ENCODE measurements around the gene LMOD3. TPM values are rescaled to one million over a fixed set of nuclear protein-coding genes. Genes with fewer than 3 reads are reported as not detected.

Gene LMOD3
- total and polyA plus RNA-seq, 9 of the 15 experiments (the other 6 are each of a cell fraction or from before 2014, with no cell fraction given), result 0.03 TPM; not detected in 8

DNA sequence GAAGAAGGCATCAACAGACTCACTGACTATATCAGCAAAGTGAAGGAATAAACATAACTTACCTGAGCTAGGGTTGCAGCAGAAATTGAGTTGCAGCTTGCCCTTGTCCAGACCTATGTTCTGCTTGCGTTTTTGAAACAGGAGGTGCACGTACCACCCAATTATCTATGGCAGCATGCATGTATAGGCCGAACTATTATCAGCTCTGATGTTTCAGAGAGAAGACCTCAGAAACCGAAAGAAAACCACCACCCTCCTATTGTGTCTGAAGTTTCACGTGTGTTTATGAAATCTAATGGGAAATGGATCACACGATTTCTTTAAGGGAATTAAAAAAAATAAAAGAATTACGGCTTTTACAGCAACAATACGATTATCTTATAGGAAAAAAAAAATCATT, 17.8 kb downstream of the LMOD3 start (continued):
- TF ChIP-seq, protein P1, sequence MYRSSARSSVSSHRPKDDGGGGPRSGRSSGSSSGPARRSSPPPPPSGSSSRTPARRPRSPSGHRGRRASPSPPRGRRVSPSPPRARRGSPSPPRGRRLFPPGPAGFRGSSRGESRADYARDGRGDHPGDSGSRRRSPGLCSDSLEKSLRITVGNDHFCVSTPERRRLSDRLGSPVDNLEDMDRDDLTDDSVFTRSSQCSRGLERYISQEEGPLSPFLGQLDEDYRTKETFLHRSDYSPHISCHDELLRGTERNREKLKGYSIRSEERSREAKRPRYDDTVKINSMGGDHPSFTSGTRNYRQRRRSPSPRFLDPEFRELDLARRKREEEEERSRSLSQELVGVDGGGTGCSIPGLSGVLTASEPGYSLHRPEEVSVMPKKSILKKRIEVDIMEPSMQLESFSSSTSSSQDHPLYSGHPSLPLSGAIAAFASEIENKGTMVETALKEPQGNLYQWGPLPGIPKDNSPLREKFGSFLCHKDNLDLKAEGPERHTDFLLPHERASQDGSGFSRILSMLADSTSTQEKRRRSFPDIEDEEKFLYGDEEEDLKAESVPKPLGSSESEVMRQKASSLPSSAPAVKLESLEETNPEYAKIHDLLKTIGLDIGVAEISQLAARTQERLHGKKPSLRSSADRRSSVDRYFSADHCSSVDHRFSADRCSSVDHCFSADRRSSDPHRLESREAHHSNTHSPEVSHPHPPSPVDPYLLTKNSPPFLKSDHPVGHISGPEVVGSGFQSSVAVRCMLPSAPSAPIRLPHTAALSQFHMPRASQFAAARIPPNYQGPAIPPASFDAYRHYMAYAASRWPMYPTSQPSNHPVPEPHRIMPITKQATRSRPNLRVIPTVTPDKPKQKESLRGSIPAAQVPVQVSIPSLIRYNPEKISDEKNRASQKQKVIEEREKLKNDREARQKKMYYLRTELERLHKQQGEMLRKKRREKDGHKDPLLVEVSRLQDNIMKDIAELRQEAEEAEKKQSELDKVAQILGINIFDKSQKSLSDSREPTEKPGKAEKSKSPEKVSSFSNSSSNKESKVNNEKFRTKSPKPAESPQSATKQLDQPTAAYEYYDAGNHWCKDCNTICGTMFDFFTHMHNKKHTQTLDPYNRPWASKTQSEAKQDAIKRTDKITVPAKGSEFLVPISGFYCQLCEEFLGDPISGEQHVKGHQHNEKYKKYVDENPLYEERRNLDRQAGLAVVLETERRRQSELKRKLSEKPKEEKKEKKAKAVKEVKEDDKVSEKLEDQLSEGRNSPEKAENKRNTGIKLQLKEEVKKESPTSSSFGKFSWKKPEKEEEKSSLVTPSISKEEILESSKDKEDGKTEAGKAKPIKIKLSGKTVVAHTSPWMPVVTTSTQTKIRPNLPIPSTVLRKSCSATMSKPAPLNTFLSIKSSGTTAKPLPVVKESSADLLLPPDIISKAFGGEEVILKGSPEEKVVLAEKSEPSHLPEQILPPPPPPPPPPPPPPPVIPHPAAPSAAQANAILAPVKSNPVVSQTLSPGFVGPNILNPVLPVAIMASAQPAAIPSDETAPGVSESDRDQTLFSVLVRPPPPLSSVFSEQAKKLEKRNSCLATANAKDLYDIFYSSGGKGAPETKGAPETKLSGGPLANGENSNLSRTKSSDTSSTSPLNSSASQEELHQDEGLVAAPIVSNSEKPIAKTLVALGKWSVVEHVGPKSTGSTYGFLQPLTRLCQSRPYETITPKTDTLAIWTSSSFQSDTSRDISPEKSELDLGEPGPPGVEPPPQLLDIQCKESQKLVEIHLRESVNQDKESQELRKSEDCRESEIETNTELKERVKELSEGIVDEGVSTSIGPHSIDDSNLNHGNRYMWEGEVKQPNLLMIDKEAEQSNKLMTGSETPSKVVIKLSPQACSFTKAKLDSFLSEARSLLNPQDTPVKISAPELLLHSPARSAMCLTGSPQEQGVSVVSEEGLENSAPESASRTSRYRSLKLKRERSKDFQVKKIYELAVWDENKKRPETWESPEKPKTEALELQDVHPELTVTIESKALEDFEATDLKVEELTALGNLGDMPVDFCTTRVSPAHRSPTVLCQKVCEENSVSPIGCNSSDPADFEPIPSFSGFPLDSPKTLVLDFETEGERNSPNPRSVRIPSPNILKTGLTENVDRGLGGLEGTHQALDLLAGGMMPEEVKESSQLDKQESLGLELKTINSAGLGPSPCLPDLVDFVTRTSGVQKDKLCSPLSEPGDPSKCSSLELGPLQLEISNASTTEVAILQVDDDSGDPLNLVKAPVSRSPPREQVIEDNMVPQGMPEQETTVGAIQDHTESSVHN (IDR thresholded peaks at IDR 0.05; ENCODE audit: borderline replicate concordance in 1 of 2, low read depth in 1 of 2), result no peak
- TF ChIP-seq NR2C1 (IDR thresholded peaks at IDR 0.05) (no peak), NR2C1 (tag; IDR thresholded peaks at IDR 0.05) (no peak)

Data from K562 (cell line).